OCI-M2 (cell line): Measurements from ENCODE around the gene TBX6.

ENCODE experiments used
- DNase-seq: peaks from one replicate; lab custom pipeline; 2025; ENCODE audit not compliant: unreplicated experiment; lab: John Stamatoyannopoulos, UW

TBX6 gene

GRCh38 chr16:30040221-30040620, 51.5 kb downstream of the TBX6 start:
- DNase-seq: no peak
